Endothelial cell of umbilical vein (primary cell): ENCODE measurements around the gene ARHGAP9. TPM values are rescaled to one million over a fixed set of nuclear protein-coding genes. Genes with fewer than 3 reads are reported as not detected.
A peak's percentile ranks its signal among the peaks of the same experiment; 100 is the strongest.

Experiments used
- BruUV-seq: library from RNA; stranded (reverse); fragments of 400-500 nt; replicated peaks from 2 replicates; lab custom pipeline; 2021; lab: Mats Ljungman, UMichigan
- CTCF ChIA-PET: fragments of 300-600, 350-600 bp; sonication (Branson Sonifier 250); formaldehyde crosslinking; loops from one replicate; lab custom pipeline; 2021; ENCODE audit warnings: antibody characterized with exemption, inconsistent platforms; lab: Charles Lee
- POLR2A ChIA-PET: fragments of 300-600, 350-600 bp; sonication (Branson Sonifier 250); formaldehyde crosslinking; loops from one replicate; lab custom pipeline; 2021; ENCODE audit warnings: antibody characterized with exemption, inconsistent platforms; lab: Charles Lee
- DNase-seq: peaks from one replicate; pipeline ENCODE4 v3.0.0-alpha.2; 2011; ENCODE audit warnings: low read depth, low spot score
- FAIRE-seq: peaks from 2 replicates; lab custom pipeline; 2011; peaks lifted over from hg19 to GRCh38; lab: Jason Lieb, UNC
- H2AFZ ChIP-seq: 2 replicates; pipeline ENCODE4 v1.6.0; 2012; ENCODE audit warnings: low read depth, low read length, control low read depth, inconsistent platforms
- H3K27ac ChIP-seq: 2 replicates; pipeline ENCODE4 v1.5.1; 2011; ENCODE audit warnings: low read depth, mild to moderate bottlenecking, control low read depth, low read length, moderate library complexity; ENCODE audit not compliant: insufficient read depth
- H3K27me3 ChIP-seq, 2 experiments: 2 replicates each; pipeline versions ENCODE4 v1.6.0 to v1.6.1; 2011; ENCODE audit warnings: low read length in 2 of 2, mixed read lengths in 1 of 2; ENCODE audit not compliant: control insufficient read depth in 2 of 2, insufficient read depth in 2 of 2
- H3K36me3 ChIP-seq, 2 experiments: 2 replicates in 1 of 2; 3 replicates in 1 of 2; pipeline ENCODE4 v1.5.1; 2011; ENCODE audit warnings: low read length in 2 of 2, mild to moderate bottlenecking in 1 of 2, moderate library complexity in 1 of 2; ENCODE audit not compliant: control insufficient read depth in 2 of 2, insufficient read depth in 2 of 2; ENCODE audit errors: extremely low read depth in 1 of 2
- H3K4me1 ChIP-seq: 3 replicates; pipeline ENCODE4 v1.5.1; 2011; ENCODE audit warnings: mild to moderate bottlenecking, low read length; ENCODE audit not compliant: control insufficient read depth, insufficient read depth; ENCODE audit errors: extremely low read depth
- H3K4me2 ChIP-seq: 2 replicates; pipeline ENCODE4 v1.6.1; 2011; ENCODE audit warnings: low read length, control low read depth, mixed read lengths; ENCODE audit not compliant: insufficient read depth
- H3K4me3 ChIP-seq, 3 experiments: fragments of 200-600 bp in 1 of 3; sonication (generic), shearing (Covaris generic) in 1 of 3; replicated peaks in 1 of 3; 2 replicates each; pipeline ENCODE4 v1.5.1; 2011 to 2016; ENCODE audit warnings: control low read depth in 3 of 3, low read length in 3 of 3, mild to moderate bottlenecking in 2 of 3, inconsistent platforms in 1 of 3, low read depth in 1 of 3, moderate library complexity in 1 of 3; ENCODE audit not compliant: insufficient read depth in 1 of 3
- H3K79me2 ChIP-seq: 2 replicates; pipeline ENCODE4 v1.6.0; 2012; ENCODE audit warnings: low read length, inconsistent platforms; ENCODE audit not compliant: control insufficient read depth, insufficient read depth
- H3K9ac ChIP-seq: replicated peaks from 2 replicates; pipeline ENCODE3; 2011; ENCODE audit warnings: low read length, control low read depth; ENCODE audit not compliant: insufficient read depth; ENCODE audit errors: extremely low read depth
- H3K9me1 ChIP-seq: replicated peaks from 3 replicates; pipeline ENCODE4 v1.6.0; 2011; ENCODE audit warnings: mild to moderate bottlenecking, low read length; ENCODE audit not compliant: control insufficient read depth, insufficient read depth; ENCODE audit errors: extremely low read depth
- H3K9me3 ChIP-seq: replicated peaks from 2 replicates; pipeline ENCODE4 v1.5.1; 2012; ENCODE audit warnings: low read length, inconsistent platforms; ENCODE audit not compliant: control insufficient read depth, insufficient read depth
- H4K20me1 ChIP-seq: replicated peaks from 2 replicates; pipeline ENCODE3; 2011; ENCODE audit warnings: mild to moderate bottlenecking, low read length; ENCODE audit not compliant: control insufficient read depth, insufficient read depth; ENCODE audit errors: extremely low read depth
- EZH2 ChIP-seq: IDR thresholded peaks from 2 replicates; pipeline ENCODE4 v1.6.1; 2012; ENCODE audit warnings: borderline replicate concordance, low read depth, mild to moderate bottlenecking, moderate library complexity, low read length, inconsistent platforms; ENCODE audit not compliant: severe bottlenecking
- FOS ChIP-seq: IDR thresholded peaks from 2 replicates; pipeline ENCODE4 v1.6.1; 2011; ENCODE audit warnings: mild to moderate bottlenecking, low read length, moderate library complexity, borderline replicate concordance; ENCODE audit not compliant: insufficient read depth
- GATA2 ChIP-seq: IDR thresholded peaks from 2 replicates; pipeline ENCODE4 v1.7.0; 2011; ENCODE audit warnings: low read depth, mild to moderate bottlenecking, moderate library complexity, mixed read lengths, low read length; ENCODE audit not compliant: insufficient read length, insufficient read depth
- JUN ChIP-seq: IDR thresholded peaks from 2 replicates; pipeline ENCODE4 v1.6.1; 2011; ENCODE audit warnings: borderline replicate concordance, low read depth; ENCODE audit not compliant: insufficient read length, insufficient read depth
- MYC ChIP-seq: IDR thresholded peaks from one replicate; pipeline ENCODE4 v1.6.1; 2011; ENCODE audit warnings: mild to moderate bottlenecking, low read depth, low read length
- POLR2A ChIP-seq: IDR thresholded peaks from 2 replicates; pipeline ENCODE4 v1.6.1; 2012; ENCODE audit warnings: low read depth, mild to moderate bottlenecking, control low read depth, low read length
- POLR2AphosphoS5 ChIP-seq: IDR thresholded peaks from 2 replicates; pipeline ENCODE4 v1.6.1; 2012; ENCODE audit warnings: low read depth, mild to moderate bottlenecking, control low read depth, low read length, moderate library complexity; ENCODE audit not compliant: insufficient read depth
- dilution Hi-C: fragments of 300-500 bp; cut with MboI; formaldehyde crosslinking; loops from one replicate; pipeline ENCODE4 v1.15.0; 2019; ENCODE audit warnings: low sequenced_read_pairs; ENCODE audit not compliant: extremely low pct_ligation_motif_present
- intact Hi-C: fragments of 100-400 bp; cut with micrococcal nuclease; formaldehyde crosslinking; loops from one replicate; pipeline ENCODE4 v1.10.0; 2022
- polyA plus RNA-seq, 4 experiments: library from polyadenylated mRNA; depleted of rRNA in 3 of 4; stranded (reverse) in 3 of 4; unstranded in 1 of 4; fragments of >200 nt; gene quantifications; 2 replicates each; pipeline versions ENCODE4 v1.2.1 to v1.2.3, GENCODE V29; 2011 to 2012; ENCODE audit warnings: missing spikeins in 1 of 4
- total RNA-seq: library from RNA; stranded (reverse); gene quantifications from 2 replicates; pipeline ENCODE4 v1.2.3, GENCODE V29; 2021
- TF ChIP-seq, protein P1 (sequence below), 2 donors: IDR thresholded peaks; 1 replicate in 1 of 2; 2 replicates in 1 of 2; pipeline ENCODE4 v1.5.1; 2011; ENCODE audit warnings: low read length in 2 of 2, mild to moderate bottlenecking in 2 of 2, moderate library complexity in 2 of 2, control low read depth in 1 of 2, inconsistent platforms in 1 of 2, low read depth in 1 of 2; ENCODE audit not compliant: insufficient read depth in 1 of 2; ENCODE audit errors: extremely low read depth in 1 of 2
- TF ChIP-seq, protein P2 (sequence below): IDR thresholded peaks from 2 replicates; pipeline ENCODE4 v1.6.1; 2011; ENCODE audit not compliant: insufficient read depth, insufficient read length

ARHGAP9 gene
- total and polyA plus RNA-seq, 2 donors (not counting 3 experiments of a cell fraction or from before 2014, with no cell fraction given) = 0.25 to 0.38 TPM

DNA sequence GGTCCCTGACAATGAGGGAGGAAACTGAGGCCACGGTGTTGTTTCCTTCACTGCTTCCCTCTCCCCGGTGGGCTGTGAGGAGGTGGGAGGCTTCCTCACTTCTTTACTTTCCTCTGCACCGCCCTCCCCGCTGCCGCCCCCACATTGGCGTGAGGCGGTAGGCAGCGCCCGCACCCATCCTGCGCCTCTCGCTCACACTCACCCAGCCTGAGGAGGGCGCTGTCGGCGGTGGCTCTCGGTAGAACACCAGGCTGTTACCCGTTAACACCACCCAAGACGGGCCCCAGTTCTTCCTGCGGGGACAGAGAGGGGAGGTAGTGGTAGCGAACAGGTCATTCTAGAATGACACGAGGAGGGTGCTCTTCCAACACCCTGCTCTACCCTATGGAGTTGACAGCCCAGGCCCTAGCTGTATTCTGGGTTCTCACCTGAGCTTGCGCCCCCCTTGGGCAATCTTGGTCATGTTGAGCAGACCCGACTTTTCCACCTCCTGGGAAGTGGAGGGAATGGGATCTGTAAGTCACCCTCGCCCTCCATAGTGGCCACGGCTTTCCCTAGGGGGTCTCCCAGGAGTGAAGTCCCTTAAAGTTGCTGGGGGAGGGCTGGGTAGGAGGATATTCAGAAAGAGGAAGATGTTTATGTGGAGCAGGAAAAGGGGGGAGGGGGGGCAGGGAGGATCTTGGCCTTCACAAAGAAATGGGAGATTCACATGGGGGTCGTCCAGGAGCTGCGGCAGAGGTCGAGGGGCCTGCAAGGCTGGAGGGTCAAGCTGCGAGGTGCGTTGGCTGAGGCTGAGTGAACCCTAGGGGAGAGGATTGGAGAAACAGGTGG, 3.3 kb downstream of the ARHGAP9 start:
- Histone ChIP-seq H3K4me2 (peak overlapping the region; percentile 2), H3K9ac (no peak overlapping the region), H3K4me3 (peak overlapping the region in 1 of 3 experiments; percentile 3), H3K36me3 (no peaks in the 10 kb centered on the region), H3K27me3 (peaks cover 48 to 63% of the 10 kb centered on the region in 2 experiments), H3K9me3 (no peaks in the 10 kb centered on the region), H3K9me1 (no peaks in the 10 kb centered on the region), H3K79me2 (no peaks in the 10 kb centered on the region), H3K27ac (no peak overlapping the region), H3K4me1 (peaks cover 12% of the 10 kb centered on the region), H4K20me1 (no peaks in the 10 kb centered on the region), H2AFZ (peak overlapping the region; percentile 47)
- DNase-seq (no peak), FAIRE-seq (no peak)
- no TSS peak for BruUV-seq
- ChIA-PET POLR2A (no interaction called here), CTCF (interaction anchor here (1.0 to 2.8 kb wide), 5 partner anchors 10 to 107 kb away, joined by 3 to 18 read pairs (median 4); partner anchors contain the start of gene GLI1)
- TF ChIP-seq, protein P1, sequence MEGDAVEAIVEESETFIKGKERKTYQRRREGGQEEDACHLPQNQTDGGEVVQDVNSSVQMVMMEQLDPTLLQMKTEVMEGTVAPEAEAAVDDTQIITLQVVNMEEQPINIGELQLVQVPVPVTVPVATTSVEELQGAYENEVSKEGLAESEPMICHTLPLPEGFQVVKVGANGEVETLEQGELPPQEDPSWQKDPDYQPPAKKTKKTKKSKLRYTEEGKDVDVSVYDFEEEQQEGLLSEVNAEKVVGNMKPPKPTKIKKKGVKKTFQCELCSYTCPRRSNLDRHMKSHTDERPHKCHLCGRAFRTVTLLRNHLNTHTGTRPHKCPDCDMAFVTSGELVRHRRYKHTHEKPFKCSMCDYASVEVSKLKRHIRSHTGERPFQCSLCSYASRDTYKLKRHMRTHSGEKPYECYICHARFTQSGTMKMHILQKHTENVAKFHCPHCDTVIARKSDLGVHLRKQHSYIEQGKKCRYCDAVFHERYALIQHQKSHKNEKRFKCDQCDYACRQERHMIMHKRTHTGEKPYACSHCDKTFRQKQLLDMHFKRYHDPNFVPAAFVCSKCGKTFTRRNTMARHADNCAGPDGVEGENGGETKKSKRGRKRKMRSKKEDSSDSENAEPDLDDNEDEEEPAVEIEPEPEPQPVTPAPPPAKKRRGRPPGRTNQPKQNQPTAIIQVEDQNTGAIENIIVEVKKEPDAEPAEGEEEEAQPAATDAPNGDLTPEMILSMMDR (IDR thresholded peaks at IDR 0.05; ENCODE audit: extremely low read depth in 1 of 2, insufficient read depth in 1 of 2, low read depth in 1 of 2, low read length in 2 of 2) = peak; percentile 14 to 27
- TF ChIP-seq FOS = no peak
- TF ChIP-seq GATA2 = no peak
- TF ChIP-seq MYC = no peak
- TF ChIP-seq, protein P2, sequence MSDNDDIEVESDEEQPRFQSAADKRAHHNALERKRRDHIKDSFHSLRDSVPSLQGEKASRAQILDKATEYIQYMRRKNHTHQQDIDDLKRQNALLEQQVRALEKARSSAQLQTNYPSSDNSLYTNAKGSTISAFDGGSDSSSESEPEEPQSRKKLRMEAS = no peak
- no peak for TF ChIP-seq POLR2AphosphoS5
- TF ChIP-seq POLR2A = no peak
- peak; percentile 66 for TF ChIP-seq EZH2
- TF ChIP-seq JUN = no peak
- dilution Hi-C loops (no loop called here), intact Hi-C loops (no loop called here)
